ENCODE results near the gene BRME1. TPM values are rescaled to one million over a fixed set of nuclear protein-coding genes. Genes with fewer than 3 reads are reported as not detected.
"Not testable (repeated sequence)": the region's sequence is repeated elsewhere in the genome, so short reads cannot be mapped to it uniquely, and the experiment has no call there.

BRME1 gene
- total RNA-seq, 4 donors from 2014 or later, result 7.4 to 73.1 (median 41.2) TPM

GRCh38 chr19:13923194-13923987, 17.5 kb upstream of the BRME1 start:
- Histone ChIP-seq H3K36me3 (peaks cover 0 to 97% (median 3%) of the 10 kb centered on the region in 3 donors), H3K27ac (no peak overlapping the region), H3K4me1 (no peaks in the 10 kb centered on the region), H3K4me3 (no peak overlapping the region), H3K27me3 (no peaks in the 10 kb centered on the region), H3K9me3 (peaks cover 0 to 5% (median 0%) of the 10 kb centered on the region in 4 donors)
- no peak for TF ChIP-seq CTCF (IDR thresholded peaks at IDR 0.05)
- no peak for TF ChIP-seq POLR2A (IDR thresholded peaks at IDR 0.05)
- DNase-seq, result no peak

GRCh38 chr19:13922118-13922517, 16.2 kb upstream of the BRME1 start:
- H3K27ac ChIP-seq, H3K9me3 ChIP-seq, H3K27me3 ChIP-seq, H3K4me1 ChIP-seq, DNase-seq, H3K4me3 ChIP-seq: not testable (repeated sequence)
- peaks cover 0 to 96% (median 3%) of the 10 kb centered on the region in 3 donors for H3K36me3 ChIP-seq

- peaks cover 0 to 88% (median 3%) of the 10 kb centered on the region in 3 donors for H3K36me3 ChIP-seq
- no peak for TF ChIP-seq POLR2A (IDR thresholded peaks at IDR 0.05)
- no peak for TF ChIP-seq CTCF (IDR thresholded peaks at IDR 0.05)
- H3K27me3 ChIP-seq, result no peaks in the 10 kb centered on the region
- peaks cover 0 to 5% (median 0%) of the 10 kb centered on the region in 4 donors for H3K9me3 ChIP-seq
- H3K27ac ChIP-seq, result no peak overlapping the region
- H3K4me1 ChIP-seq, result no peaks in the 10 kb centered on the region
- no peak for DNase-seq
- H3K4me3 ChIP-seq, result no peak overlapping the region
Measured at GRCh38 chr19:13920940-13921747, 15.2 kb upstream of the BRME1 start.

- Histone ChIP-seq H3K27me3 (no peaks in the 10 kb centered on the region), H3K9me3 (peaks cover 0 to 5% (median 0%) of the 10 kb centered on the region in 4 donors), H3K4me1 (no peaks in the 10 kb centered on the region), H3K4me3 (no peak overlapping the region), H3K27ac (no peak overlapping the region), H3K36me3 (peaks cover 0 to 90% (median 3%) of the 10 kb centered on the region in 3 donors)
- DNase-seq, result no peak
- TF ChIP-seq POLR2A (IDR thresholded peaks at IDR 0.05) (no peak), CTCF (IDR thresholded peaks at IDR 0.05) (no peak)
Measured at GRCh38 chr19:13920524-13920923, 14.6 kb upstream of the BRME1 start.

GRCh38 chr19:13918726-13919411, 13.0 kb upstream of the BRME1 start:
- no peak for DNase-seq
- Histone ChIP-seq H3K4me1 (no peaks in the 10 kb centered on the region), H3K27ac (no peak overlapping the region), H3K27me3 (no peaks in the 10 kb centered on the region), H3K9me3 (peaks cover 0 to 5% (median 0%) of the 10 kb centered on the region in 4 donors), H3K4me3 (no peak overlapping the region), H3K36me3 (peaks cover 0 to 90% (median 3%) of the 10 kb centered on the region in 3 donors)
- TF ChIP-seq POLR2A (IDR thresholded peaks at IDR 0.05) (no peak), CTCF (IDR thresholded peaks at IDR 0.05) (no peak)

Measured in Peyer's patch (tissue), 4 donors.